HEK293T (cell line): ENCODE measurements around the gene MTMR12.

ENCODE experiments used
- CTCF ChIA-PET: fragments of 350-600 bp; formaldehyde crosslinking; extraction: SDS; loops from one replicate; lab custom pipeline; 2021; ENCODE audit warnings: antibody characterized with exemption, inconsistent platforms; lab: Yijun Ruan, JAX
- POLR2A ChIA-PET: fragments of 350-600 bp; formaldehyde crosslinking; extraction: SDS; loops from one replicate; lab custom pipeline; 2020; ENCODE audit warnings: antibody characterized with exemption, inconsistent platforms; lab: Yijun Ruan, JAX
- DNase-seq: peaks from one replicate; pipeline ENCODE4 v3.0.0; 2012; ENCODE audit warnings: mixed read lengths; ENCODE audit errors: extremely low spot score
- ARNT ChIP-seq: fragments of 450-650 bp; IDR thresholded peaks from 2 replicates; pipeline ENCODE4 v1.6.1; 2017; ENCODE audit warnings: mild to moderate bottlenecking
- BHLHE40 ChIP-seq: fragments of 450-650 bp; IDR thresholded peaks from 2 replicates; pipeline ENCODE4 v1.6.1; 2016; ENCODE audit warnings: mild to moderate bottlenecking, moderate library complexity, borderline replicate concordance
- CTBP1 ChIP-seq: fragments of 450-650 bp; IDR thresholded peaks from 2 replicates; pipeline ENCODE4 v1.6.1; 2016; ENCODE audit warnings: borderline replicate concordance
- ELF4 ChIP-seq: fragments of 450-650 bp; IDR thresholded peaks from 2 replicates; pipeline ENCODE4 v1.6.1; 2017; ENCODE audit warnings: antibody characterized with exemption
- FOXA1 ChIP-seq: fragments of 450-650 bp; IDR thresholded peaks from 2 replicates; pipeline ENCODE4 v1.6.1; 2016; ENCODE audit warnings: mild to moderate bottlenecking
- FOXK2 ChIP-seq: fragments of 450-650 bp; IDR thresholded peaks from 2 replicates; pipeline ENCODE4 v1.6.1; 2016; ENCODE audit warnings: mild to moderate bottlenecking
- FOXM1 ChIP-seq: fragments of 450-650 bp; IDR thresholded peaks from 2 replicates; pipeline ENCODE4 v1.6.1; 2017; ENCODE audit warnings: mild to moderate bottlenecking, borderline replicate concordance
- HDGF ChIP-seq: fragments of 450-650 bp; IDR thresholded peaks from 2 replicates; pipeline ENCODE4 v1.6.1; 2017; ENCODE audit warnings: antibody characterized with exemption, borderline replicate concordance
- L3MBTL2 ChIP-seq: fragments of 450-650 bp; conservative IDR thresholded peaks from 2 replicates; pipeline ENCODE4 v1.6.1; 2016; ENCODE audit warnings: mild to moderate bottlenecking
- LEF1 ChIP-seq: fragments of 450-650 bp; IDR thresholded peaks from 2 replicates; pipeline ENCODE4 v1.6.1; 2017; ENCODE audit warnings: mild to moderate bottlenecking, borderline replicate concordance
- NFRKB ChIP-seq: fragments of 450-650 bp; IDR thresholded peaks from 2 replicates; pipeline ENCODE4 v1.6.1; 2016; ENCODE audit warnings: mild to moderate bottlenecking, moderate library complexity
- SP1 ChIP-seq: fragments of 450-650 bp; IDR thresholded peaks from 2 replicates; pipeline ENCODE4 v1.6.1; 2017
- SUZ12 ChIP-seq: fragments of 450-650 bp; IDR thresholded peaks from 2 replicates; pipeline ENCODE4 v1.6.1; 2016; ENCODE audit warnings: mild to moderate bottlenecking
- TARDBP ChIP-seq: fragments of 450-650 bp; IDR thresholded peaks from 2 replicates; pipeline ENCODE4 v1.6.1; 2016
- ZNF384 ChIP-seq: fragments of 450-650 bp; IDR thresholded peaks from 2 replicates; pipeline ENCODE4 v1.6.1; 2016
- TF ChIP-seq, protein P1 (sequence below): fragments of 450-650 bp; IDR thresholded peaks from 2 replicates; pipeline ENCODE4 v1.6.1; 2016

MTMR12 gene

DNA sequence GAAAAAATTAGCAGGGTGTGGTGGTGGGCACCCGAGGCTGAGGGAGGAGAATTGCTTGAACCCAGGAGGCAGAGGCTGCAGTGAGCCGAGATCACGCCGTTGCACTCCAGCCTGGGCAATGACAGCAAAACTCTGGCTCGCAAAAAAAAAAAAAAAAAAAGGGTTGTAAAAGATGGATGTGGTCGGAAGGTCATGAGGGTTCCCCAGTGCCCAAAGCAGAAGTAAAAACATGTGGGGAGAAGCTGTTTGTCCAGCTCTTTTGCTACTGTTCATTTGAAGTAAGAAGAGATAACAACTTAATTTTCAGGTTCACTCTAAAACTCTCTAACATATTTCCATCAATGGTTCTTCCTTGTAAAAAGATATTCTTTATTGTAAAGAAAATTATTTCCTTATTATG, 81.5 kb downstream of the MTMR12 start:
- DNase-seq: no peak
- ChIA-PET CTCF (interaction anchor here (1.6 to 3.8 kb wide), 3 partner anchors 93 to 382 kb away, joined by 6 to 29 read pairs (median 7); no protein-coding TSS in a partner anchor), POLR2A (no interaction called here)
- TF ChIP-seq SUZ12 (no peak), CTBP1 (no peak), TARDBP (no peak), HDGF (no peak), ELF4 (no peak)

DNA sequence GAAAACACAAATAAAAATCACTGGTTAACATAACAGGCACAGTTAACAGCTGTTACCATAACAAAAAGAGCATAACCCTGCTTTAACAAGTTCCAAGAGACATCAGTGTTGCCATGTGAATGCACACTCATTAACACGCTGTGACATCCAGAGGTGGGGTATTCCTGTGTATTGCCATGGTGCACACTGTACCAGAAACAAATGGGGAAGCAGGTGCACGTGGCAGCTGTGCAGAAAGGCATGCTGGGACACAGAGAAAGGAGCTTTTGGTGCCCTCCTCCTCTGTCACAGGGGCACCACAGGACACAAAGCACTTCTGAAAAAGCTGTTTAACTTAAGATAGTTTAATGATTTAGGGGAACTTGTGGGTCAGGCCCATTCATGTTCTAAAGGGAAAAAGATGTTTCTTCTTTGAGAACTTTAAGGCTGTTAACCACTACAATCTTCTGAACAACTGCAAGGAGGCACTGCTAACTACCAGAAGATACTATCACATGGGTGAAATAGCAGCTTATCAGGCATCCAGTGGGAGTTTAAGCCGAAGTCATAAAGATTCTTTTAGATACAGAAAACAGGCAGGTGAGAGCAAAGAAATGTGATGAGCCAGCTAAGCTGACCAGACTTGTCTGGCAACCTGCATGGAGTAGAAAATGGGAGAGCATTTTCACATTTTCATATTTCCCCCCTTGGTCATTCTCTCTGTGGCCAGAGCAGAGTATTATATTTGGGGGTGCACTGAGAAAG, 82.2 kb downstream of the MTMR12 start:
- DNase-seq: no peak
- ChIA-PET POLR2A (no interaction called here), CTCF (interaction anchor here (0.5 to 3.8 kb wide), 2 partner anchors 99 to 361 kb away, joined by 4 to 29 read pairs; no protein-coding TSS in a partner anchor)
- TF ChIP-seq NFRKB (no peak), ARNT (no peak), HDGF (no peak), FOXA1 (no peak), TARDBP (no peak), FOXK2 (no peak)

DNA sequence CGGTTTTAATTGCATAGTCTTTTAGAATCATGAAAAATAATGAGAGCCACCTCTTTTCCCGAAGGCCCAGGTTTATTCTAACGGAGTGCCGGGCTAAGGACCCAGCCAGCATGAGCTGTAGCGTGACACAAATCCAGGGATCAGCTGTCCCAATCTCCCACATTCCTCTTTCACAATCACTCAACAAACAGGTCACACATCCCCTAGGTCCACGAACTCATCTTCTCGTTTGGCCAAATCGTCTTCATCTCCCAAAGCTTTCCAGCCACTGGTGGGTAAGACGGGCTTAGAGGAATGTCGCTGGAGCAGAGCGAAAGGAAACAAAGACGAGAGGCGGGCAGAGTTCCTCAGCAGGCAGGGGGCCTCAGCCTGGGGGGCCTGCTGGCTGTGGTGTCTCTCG, 83.2 kb downstream of the MTMR12 start:
- POLR2A ChIA-PET: no interaction called here
- DNase-seq: no peak
- CTCF ChIA-PET: interaction anchor here (3.8 kb wide), 1 partner anchor 100 kb away, joined by 29 read pairs; no protein-coding TSS in a partner anchor

DNA sequence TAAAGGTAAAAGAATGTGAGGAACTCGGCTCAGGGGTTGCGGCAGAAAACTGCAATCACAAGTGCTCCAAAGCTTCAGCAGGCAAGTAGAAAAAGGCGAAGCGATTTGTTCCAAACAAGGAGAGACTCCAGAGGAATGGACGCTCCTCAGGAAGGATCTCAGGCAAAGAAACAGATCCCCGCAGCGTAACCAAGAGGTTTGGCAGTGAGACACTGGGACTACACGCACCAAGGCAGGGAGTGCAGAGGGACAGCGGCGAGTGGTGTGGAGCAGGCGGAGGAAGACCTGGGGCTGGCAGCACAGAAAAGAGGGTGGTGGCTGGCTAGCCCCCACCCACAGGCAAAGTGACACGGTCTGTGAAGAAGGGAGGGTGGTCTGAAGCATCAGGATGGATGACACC, 83.9 kb downstream of the MTMR12 start:
- TF ChIP-seq FOXM1 (no peak), ELF4 (no peak), SP1 (no peak)
- ChIA-PET CTCF (no interaction called here), POLR2A (no interaction called here)
- DNase-seq: no peak

More for the DNA sequence above, 83.2 kb downstream of the MTMR12 start:
- TF ChIP-seq, protein P1, sequence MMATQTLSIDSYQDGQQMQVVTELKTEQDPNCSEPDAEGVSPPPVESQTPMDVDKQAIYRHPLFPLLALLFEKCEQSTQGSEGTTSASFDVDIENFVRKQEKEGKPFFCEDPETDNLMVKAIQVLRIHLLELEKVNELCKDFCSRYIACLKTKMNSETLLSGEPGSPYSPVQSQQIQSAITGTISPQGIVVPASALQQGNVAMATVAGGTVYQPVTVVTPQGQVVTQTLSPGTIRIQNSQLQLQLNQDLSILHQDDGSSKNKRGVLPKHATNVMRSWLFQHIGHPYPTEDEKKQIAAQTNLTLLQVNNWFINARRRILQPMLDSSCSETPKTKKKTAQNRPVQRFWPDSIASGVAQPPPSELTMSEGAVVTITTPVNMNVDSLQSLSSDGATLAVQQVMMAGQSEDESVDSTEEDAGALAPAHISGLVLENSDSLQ: no peak
- no peak for TF ChIP-seq ELF4
- TF ChIP-seq ARNT: no peak
- TF ChIP-seq SP1: no peak
- no peak for TF ChIP-seq FOXM1
- TF ChIP-seq TARDBP: no peak
- no peak for TF ChIP-seq L3MBTL2
- no peak for TF ChIP-seq LEF1
- TF ChIP-seq BHLHE40: no peak
- TF ChIP-seq CTBP1: no peak
- TF ChIP-seq SUZ12: no peak

DNA sequence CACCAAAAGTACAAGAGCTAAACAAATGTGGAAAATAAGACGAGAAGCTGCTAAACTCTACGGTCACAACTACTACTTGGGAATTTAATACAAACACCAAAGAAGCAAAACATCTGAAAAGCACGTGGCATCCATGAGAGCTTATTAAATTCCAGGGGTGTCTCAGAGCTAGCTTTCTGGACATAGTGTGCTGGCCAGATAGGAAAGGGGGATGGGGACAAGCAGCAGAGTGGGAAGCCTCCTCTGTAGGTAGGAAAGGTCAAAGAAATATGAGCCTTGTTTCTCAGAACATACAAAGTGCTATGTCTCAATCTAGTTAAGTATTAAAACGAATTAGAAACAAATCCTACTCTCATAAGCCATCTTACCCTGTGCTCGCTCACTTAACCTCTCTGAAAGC, 87.3 kb downstream of the MTMR12 start:
- POLR2A ChIA-PET: no interaction called here
- DNase-seq: no peak
- CTCF ChIA-PET: interaction anchor here (0.9 kb wide), 1 partner anchor 104 kb away, joined by 3 read pairs; no protein-coding TSS in a partner anchor
- TF ChIP-seq ELF4 (no peak), NFRKB (no peak), BHLHE40 (no peak), TARDBP (no peak), ARNT (no peak), FOXM1 (no peak), SUZ12 (no peak), SP1 (no peak), FOXK2 (no peak), FOXA1 (no peak), ZNF384 (no peak), CTBP1 (no peak), L3MBTL2 (no peak), LEF1 (no peak), HDGF (no peak)
- TF ChIP-seq, protein P1: no peak

DNA sequence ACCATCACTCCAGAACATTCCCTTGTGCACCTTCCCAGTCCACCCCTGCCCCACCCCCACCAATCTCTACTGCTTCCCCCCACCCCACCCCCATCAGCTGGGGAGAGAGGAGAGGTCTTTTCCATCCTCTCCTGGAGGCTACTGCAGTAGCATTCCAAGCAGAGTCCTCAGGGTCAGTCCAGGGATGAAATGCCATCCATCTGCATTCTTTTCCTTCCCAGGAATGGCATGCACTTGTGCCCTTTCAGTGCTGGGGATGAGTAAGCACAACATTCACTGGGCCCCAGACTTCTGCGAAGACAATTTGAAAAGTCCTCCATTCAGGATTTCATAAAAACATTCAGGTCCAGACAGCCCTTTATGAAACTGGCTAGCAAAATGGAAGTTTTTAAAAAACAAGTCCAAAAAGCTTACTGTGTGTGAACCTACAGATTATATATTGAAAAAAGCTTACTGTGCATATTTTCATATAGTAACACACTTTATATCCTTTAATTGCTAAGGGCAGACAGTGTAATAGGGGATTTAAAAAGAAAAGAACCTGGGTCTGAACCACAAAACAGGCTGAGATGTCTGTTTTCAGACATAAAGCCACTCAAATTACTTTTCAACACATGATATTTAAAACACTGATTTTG, 88.6 kb downstream of the MTMR12 start:
- ChIA-PET CTCF (no interaction called here), POLR2A (interaction anchor here (0.6 kb wide), 1 partner anchor 9 kb away, joined by 3 read pairs; no protein-coding TSS in a partner anchor)
- no peak for DNase-seq
- TF ChIP-seq FOXK2: no peak
- TF ChIP-seq L3MBTL2: no peak

DNA sequence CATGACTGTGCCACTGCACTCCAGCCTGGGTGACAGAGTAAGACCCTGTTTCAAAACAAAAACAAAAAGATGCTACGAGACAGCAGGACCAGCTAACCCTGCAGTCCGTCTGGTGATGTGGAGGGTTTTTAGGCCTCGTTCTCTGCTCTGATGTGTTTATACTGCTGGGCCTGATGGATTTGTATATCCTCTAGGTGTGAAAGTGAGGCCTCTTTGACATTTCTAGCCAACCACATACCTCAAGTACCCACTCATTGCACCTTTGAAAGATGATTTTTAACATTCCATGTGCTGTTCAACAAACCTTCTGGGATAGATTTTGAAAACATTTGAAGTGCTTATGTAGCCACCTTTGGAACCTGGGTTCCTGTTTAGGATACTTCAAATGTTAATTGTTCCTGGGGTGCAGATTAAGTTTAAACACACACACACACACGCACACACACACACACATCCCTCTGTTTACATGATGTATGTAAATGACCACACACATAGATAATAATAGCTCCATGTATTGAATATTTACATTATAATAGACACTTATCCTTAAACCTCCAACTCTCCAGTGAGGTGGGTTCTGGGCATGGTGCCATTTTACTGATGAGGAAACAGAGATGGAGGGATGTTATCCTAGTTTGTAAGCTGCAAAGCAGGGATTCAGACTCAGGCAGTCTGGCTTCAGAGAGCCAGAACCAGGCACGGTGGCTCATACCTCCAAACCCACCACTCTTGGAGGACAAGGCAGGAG, 89.8 kb downstream of the MTMR12 start:
- CTCF ChIA-PET: no interaction called here
- DNase-seq: no peak
- POLR2A ChIA-PET: no interaction called here
- TF ChIP-seq FOXA1: no peak
- no peak for TF ChIP-seq TARDBP
- no peak for TF ChIP-seq CTBP1
- TF ChIP-seq ARNT: no peak
- TF ChIP-seq BHLHE40: no peak
